ENCODE results near the gene SGMS2.
"Not testable (repeated sequence)": the region's sequence is repeated elsewhere in the genome, so short reads cannot be mapped to it uniquely, and the experiment has no call there.

SGMS2 gene

DNA sequence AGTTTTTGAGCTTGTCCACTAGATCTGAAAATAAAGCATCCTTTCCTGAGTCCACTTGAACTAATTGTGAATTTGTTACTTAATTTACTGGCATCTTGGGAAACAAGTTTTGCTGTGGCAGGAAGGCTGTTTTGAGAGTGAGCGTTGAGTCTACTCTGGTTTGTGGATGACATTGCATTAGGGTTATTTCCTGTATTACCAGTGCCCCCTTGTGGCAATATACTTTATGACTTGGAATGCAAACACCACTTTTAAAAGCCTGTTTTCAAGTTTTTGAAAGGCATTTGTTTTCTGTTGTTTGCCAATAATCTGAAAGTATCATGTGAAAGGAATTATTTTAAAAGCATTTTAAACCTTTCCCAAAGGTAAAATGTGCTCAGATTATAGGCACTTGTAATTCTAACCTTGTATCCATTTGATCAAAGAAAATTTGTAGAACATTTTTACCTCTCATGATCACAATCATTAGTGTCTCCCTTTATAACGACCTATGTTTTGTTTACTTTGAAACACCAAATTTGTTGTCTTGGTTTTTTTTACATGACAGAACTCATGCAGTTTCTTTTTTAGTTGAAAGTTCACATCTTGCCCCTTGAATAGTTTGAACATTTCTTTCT, 88.7 kb downstream of the SGMS2 start:
- DNase-seq (ENCODE audit: low spot score), result peak; percentile 63

DNA sequence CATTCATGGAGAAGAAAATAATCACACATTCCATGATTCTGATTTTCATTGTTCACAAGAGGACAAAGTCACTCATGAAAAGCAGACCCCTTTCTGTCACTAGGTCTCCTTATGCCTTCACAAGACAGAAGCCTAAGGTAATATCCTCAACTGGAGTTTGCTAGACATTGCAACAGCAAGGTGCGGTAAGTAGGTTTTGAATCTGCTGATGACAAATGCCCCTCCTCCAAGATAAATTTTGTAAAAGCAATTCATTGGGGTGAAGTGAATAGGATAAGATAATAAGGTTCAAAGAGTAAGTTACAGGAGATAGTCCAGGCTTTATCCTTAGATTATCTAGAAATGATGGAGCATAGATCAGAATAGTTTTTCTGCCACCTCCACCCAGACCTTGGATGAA, 90.5 kb downstream of the SGMS2 start:
- no peak for DNase-seq (ENCODE audit: low spot score)

DNA sequence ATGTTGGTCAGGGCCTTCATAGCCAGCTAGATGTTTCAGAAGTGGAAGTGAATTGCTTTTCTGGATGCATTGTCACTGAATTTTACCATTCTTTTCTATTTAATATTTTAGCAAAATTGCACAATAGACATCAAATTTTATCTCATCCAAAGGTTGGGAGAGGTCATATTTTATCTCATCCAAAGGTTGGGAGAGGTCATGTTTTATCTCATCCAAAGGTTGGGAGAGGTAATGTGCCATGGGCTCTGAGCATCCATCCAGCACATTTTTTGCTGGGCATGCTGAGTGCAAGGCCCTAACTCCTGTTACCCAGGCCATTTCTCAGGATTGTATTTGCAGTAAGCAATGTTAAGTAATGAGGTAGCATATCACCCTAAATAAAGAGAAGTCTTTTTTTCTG, 91.9 kb downstream of the SGMS2 start:
- no peak for DNase-seq (ENCODE audit: low spot score)

DNA sequence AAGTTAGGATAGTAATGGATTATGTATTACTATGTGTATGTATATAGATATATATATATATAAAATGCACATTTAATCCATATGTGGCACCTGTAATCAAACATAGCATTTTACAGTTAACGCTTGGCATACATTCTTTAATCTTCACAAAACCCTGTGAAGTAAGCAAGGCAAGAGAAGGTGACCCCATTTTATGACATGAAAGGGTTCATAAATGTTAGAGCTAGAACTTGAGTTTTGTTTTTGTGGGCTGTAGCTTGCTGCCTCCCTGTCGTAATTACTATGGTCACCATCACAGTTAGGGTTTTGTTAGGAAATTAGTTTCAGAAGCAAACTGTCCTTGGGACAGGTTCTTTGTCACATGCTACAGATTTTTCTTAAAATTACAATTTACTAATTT, 92.8 kb downstream of the SGMS2 start:
- DNase-seq (ENCODE audit: low spot score), result no peak

DNA sequence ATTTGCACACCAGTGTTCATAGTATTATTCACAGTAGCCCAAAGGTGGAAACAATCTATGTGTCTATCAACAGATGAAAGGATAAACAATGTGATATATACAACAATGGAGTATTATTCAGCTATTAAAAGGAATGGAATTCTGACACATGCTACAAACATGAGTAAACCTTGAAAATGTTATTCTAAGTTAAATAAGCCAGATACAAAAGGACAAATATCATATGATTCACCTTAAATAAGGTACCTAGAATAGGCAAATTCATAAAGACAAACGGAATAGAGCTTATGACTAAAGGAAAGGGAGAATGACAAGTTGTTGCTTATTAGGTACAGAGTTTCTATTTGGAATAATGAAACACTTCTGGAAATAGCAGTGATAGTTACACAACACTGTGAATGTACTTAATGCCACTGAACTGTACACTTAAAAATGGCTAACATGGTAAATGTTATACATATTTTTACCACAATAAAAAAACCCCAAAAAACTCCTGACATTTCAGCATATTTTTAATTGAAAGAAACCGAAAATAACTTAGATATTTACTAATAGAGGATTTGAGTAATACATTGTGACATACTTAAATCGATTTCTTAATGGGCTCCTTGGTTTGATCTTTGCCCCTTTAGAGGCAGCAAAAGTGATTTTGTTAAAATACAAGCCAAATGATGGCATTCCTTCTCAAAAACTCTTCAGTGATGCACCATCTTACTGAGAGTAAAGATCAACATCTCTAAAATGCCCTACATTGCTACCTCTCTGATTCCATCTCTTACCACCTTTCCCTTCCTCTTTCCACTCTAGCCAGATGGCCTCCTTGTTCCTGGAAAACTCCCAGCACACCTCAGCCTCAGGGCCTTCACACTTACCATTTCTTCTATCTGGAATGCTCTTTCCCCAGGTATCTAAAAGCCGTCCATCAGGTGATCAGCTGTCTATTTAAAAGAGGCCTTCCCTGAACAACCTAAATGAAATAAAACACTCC, 98.0 kb downstream of the SGMS2 start:
- no peak for DNase-seq (ENCODE audit: low spot score)

DNA sequence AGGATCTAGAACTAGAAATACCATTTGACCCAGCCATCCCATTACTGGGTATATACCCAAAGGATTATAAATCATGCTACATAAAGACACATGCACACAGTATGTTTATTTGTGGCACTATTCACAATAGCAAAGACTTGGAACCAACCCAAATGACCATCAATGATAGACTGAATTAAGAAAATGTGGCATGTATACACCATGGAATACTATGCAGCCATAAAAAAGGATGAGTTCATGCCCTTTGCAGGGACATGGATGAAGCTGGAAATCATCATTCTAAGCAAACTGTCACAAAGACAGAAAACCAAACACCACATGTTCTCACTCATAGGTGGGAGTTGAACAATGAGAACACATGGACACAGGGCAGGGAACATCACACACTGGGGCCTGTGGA, 101.0 kb downstream of the SGMS2 start:
- DNase-seq (ENCODE audit: low spot score), result not testable (repeated sequence)

DNA sequence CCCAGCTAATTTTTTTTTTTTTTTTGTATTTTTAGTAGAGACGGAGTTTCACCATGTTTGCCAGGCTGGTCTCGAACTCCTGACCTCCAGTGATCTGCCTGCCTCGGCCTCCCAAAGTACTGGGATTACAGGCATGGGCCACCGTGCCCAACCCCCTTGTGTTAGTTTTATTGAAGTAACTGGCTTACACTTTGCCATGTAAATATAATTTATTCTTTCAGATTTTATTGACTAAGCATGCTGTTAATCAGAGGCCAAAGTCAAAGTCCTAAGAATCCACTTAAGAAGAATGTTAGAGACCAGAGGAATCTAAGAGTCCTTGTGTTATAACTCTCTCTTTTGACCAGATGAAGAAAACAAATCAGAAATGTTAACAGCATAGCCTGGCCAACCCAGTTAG, 102.1 kb downstream of the SGMS2 start:
- not testable (repeated sequence) for DNase-seq (ENCODE audit: low spot score)

DNA sequence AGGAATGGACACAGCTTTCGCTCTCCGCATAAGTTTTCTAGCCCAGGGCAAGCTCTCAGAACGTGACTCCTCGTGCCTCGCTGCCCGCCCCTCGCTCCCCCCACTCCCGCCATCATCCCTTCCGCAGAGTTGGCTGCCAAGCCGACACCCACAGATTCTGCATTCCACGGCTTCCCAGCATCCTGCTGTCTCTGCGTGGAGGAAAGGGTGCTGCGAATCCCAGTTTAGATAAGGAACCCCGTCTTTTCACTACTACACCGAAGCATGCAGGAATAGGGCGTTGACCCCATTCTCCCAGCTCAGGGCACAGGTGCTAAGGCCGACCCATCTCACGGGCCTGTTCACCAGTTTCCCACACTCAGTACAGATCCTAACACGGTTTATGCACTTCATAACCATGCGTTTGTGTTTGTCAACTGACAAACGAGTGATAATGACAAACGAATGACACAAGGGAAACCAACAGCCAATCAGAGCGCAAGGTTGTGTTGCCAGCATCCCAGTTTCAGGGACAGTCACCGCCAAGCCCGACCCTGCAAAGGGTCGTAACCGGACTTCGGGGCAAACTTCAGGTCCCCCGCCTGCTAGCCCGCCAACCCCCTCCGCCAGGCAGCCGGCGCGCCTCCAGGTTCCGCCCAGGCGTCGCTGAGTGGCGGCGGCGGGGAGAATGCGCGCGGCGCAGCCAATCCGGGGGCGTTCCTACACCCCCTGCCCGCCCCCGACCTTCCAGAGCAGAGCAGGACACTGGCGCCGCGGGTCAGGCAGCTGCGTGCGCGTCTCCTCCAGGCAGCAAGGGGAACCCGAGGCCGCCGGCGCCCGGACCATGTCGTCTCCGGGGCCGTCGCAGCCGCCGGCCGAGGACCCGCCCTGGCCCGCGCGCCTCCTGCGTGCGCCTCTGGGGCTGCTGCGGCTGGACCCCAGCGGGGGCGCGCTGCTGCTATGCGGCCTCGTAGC, 106.4 kb downstream of the SGMS2 start, which contains the start of gene CYP2U1:
Gene CYP2U1, plus strand, starts transcription at position 729 of the 954 bp plus-strand sequence. Its CDS starts 95 bp downstream, at position 824.
- peak; percentile 96 for DNase-seq (ENCODE audit: low spot score)

DNA sequence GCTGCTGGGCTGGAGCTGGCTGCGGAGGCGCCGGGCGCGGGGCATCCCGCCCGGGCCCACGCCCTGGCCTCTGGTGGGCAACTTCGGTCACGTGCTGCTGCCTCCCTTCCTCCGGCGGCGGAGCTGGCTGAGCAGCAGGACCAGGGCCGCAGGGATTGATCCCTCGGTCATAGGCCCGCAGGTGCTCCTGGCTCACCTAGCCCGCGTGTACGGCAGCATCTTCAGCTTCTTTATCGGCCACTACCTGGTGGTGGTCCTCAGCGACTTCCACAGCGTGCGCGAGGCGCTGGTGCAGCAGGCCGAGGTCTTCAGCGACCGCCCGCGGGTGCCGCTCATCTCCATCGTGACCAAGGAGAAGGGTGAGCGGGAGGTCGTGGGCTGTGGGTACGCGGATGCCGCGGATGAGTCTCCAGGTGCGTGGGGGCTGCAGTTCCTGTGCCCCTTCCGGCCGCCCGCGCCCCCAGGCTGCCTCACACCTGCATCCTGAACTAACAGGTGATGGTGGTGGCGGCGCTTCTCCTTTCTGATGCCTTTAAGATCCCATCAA, 107.1 kb downstream of the SGMS2 start:
- no peak for DNase-seq (ENCODE audit: low spot score)

DNA sequence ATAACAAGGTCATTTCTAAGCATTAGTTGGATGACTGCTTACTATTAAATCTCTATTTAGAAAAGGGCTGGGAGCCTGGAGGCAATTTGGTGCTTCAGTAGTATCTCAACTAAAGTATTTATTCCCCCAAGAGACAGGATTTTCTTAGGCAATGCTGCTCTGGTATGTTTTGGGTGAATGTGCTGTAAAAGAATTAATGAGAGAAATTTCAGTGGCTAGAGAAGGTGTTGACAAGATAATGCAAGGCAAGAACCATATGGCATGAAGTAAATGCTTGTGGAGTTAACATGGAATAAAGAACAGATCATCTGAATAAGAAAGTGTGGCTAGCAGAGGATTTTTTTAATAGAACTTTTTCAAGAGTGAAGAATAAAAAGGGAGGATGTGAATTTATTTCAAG, 110.5 kb downstream of the SGMS2 start:
- DNase-seq (ENCODE audit: low spot score), result no peak

DNA sequence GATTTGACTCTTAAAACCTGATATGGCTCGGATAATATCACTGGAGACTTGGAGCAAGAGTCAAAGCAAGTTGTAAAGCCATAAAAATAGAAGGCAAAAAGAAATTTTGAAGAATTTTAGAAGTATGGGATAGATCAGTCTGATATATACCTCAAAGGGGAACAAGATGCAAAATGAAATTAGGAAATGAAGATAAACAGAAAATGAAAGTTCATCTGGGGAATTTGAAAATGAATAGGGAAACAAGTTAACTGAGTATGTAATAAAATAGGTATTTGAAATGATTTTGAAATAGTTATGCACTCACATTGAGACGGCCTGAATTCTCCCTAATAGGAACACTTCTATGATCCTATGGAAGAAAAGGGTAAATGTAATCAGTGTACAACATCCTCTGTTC, 112.3 kb downstream of the SGMS2 start:
- no peak for DNase-seq (ENCODE audit: low spot score)

DNA sequence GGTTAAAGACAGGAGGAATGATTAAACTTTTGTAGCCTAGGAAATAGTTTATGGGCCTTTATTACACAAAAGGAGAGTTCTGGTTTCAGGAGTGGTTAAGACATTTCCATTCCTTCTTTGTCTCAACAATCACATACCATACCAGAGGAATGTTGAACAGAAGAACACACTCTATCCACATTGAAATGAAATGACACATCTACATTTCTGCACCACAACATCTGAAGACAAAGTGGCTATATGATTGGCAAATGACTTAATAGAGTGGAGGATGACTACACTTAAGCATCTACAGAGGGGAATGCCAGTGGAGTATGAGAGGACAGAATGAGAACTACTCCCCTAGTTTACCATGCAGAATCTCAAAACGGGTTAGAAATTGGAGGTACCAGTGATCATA, 114.6 kb downstream of the SGMS2 start:
- peak; percentile 16 for DNase-seq (ENCODE audit: low spot score)

DNA sequence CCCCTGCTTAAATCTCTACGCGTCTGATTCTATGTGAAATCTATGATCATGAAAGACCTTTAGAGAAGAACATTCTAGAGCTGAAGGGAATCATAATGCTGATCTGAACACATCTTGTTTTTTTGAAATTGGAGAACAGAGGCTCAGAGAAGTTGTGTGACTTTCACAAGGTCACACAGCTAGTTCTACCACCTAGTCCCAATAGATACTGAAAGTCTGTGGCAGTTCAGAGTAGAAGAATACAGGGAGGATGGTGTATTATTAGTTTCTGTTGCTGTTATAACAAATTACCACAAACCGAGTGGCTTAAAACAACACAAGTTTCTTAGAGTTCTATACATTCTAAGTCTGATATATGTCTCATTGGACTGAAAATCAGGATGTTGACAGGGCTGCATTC, 121.1 kb downstream of the SGMS2 start:
- no peak for DNase-seq (ENCODE audit: low spot score)

DNA sequence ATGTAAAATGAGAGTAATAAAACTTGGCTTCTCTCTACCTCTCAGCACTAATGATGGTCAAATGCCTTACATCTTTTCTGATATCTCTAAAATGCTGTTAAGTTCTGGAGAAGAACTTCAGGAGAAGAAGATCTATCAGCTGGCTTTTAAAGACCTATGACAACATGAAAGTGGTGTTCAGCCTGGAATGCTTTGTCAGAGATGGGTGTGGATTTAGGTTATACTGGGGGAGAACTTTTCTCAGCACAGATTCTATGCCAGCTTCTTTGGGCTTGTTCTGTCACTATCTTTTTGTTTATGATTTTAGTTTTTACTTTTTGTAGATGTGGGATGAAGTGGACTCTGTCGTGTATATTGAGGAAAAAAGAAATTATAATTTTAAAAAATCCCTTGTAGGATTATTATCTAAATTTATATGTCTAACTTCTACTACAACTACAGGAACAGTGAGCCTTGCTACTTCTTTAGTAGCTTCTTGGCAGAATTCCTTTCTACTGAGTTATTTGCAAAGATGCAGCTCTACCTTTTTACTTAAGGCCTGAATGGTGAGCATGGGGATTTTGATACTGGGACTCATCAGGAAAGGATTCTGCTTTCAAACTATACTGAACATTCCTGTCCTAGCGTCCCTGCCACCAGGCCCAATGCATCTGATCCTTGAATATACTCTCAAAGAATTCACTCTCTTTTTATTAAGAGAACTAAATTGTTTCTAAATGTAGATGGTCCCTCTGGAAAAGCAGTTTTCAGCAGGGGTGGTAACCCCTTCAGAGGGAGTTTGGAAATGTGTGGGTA, 126.2 kb downstream of the SGMS2 start:
- DNase-seq (ENCODE audit: low spot score), result peak; percentile 22

DNA sequence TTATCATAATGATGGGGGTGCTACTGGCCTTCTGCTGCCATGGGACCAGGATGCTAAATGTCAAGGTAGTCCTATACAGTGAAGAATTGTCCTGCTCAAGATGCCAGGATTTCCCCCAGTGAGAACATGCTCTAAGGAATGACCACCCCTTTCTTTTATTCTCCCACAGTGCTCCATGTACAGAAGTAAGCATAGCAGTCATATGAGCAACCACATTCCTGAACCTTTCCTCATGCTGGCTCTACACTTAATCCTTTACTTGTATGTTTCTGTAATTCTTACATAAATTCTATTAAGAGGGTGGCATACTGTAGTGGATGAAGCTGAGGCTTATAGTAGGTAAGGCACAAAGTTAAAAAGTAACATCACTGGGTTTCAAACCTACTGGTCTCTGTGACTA, 126.8 kb downstream of the SGMS2 start:
- DNase-seq (ENCODE audit: low spot score), result peak; percentile 65

DNA sequence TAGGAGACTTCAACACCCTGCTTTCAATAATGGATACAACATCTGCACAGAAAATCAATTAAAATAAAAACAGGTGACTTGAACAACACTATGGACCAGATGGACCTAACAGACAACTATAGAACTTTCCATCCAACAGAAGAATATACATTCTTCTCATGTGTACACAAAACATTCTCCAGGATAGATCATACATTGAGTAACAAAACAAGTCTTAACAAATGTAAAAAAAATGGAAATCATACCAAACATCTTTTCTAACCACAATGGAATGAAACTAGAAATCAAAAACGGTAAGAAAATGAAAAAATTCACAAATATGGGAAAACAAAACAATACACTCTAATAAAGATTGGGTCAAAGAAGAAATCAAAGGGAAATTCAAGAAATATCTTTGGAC, 131.3 kb downstream of the SGMS2 start:
- DNase-seq (ENCODE audit: low spot score), result no peak

Measured in AG20443 (cell line).